PFSK-1 (cell line): ENCODE measurements around the gene CD28.

Experiments
- POLR2AphosphoS5 ChIP-seq: IDR thresholded peaks from 2 replicates; pipeline ENCODE4 v1.6.1; 2012; ENCODE audit warnings: low read depth, mild to moderate bottlenecking, control low read depth, low read length, moderate library complexity
- SIN3A ChIP-seq: IDR thresholded peaks from 2 replicates; pipeline ENCODE4 v1.6.1; 2012; ENCODE audit warnings: mild to moderate bottlenecking, low read length, moderate library complexity, borderline replicate concordance; ENCODE audit not compliant: insufficient read depth
- TAF1 ChIP-seq: IDR thresholded peaks from 2 replicates; pipeline ENCODE4 v1.6.1; 2012; ENCODE audit warnings: low read length, control low read depth, borderline replicate concordance; ENCODE audit not compliant: insufficient read depth
- TF ChIP-seq, protein P1 (sequence below), 2 experiments: IDR thresholded peaks; 2 replicates each; pipeline versions ENCODE4 v1.6.1 to v1.8.0; 2011 to 2012; ENCODE audit warnings: low read depth in 2 of 2, low read length in 2 of 2, control low read depth in 1 of 2, inconsistent platforms in 1 of 2, mild to moderate bottlenecking in 1 of 2, moderate library complexity in 1 of 2; ENCODE audit not compliant: insufficient read depth in 1 of 2

DNA sequence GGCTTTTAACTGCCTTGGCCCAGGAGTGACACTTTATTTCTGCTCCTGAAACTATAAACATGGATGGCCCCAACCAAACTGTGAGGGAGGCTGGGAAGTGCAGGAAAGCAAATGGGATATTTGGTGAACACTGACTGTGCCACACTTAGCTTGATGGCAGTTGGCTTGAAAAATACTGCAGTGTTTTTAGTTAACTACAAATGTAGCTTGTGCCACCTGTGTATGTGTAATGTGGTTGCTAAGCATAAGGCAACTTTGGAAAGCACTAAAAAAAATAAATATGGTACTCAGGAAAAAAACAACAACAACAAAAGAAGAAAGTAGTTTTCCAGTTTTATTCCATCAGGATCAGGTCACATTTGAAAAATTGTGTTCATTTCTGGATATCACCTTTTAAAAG is 73.8 kb downstream of the CD28 start:
- TF ChIP-seq SIN3A (no peak), TAF1 (no peak), POLR2AphosphoS5 (no peak)
- TF ChIP-seq, protein P1, sequence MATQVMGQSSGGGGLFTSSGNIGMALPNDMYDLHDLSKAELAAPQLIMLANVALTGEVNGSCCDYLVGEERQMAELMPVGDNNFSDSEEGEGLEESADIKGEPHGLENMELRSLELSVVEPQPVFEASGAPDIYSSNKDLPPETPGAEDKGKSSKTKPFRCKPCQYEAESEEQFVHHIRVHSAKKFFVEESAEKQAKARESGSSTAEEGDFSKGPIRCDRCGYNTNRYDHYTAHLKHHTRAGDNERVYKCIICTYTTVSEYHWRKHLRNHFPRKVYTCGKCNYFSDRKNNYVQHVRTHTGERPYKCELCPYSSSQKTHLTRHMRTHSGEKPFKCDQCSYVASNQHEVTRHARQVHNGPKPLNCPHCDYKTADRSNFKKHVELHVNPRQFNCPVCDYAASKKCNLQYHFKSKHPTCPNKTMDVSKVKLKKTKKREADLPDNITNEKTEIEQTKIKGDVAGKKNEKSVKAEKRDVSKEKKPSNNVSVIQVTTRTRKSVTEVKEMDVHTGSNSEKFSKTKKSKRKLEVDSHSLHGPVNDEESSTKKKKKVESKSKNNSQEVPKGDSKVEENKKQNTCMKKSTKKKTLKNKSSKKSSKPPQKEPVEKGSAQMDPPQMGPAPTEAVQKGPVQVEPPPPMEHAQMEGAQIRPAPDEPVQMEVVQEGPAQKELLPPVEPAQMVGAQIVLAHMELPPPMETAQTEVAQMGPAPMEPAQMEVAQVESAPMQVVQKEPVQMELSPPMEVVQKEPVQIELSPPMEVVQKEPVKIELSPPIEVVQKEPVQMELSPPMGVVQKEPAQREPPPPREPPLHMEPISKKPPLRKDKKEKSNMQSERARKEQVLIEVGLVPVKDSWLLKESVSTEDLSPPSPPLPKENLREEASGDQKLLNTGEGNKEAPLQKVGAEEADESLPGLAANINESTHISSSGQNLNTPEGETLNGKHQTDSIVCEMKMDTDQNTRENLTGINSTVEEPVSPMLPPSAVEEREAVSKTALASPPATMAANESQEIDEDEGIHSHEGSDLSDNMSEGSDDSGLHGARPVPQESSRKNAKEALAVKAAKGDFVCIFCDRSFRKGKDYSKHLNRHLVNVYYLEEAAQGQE (IDR thresholded peaks at IDR 0.05; ENCODE audit: insufficient read depth in 1 of 2, low read depth in 2 of 2, low read length in 2 of 2): no peak
